Brain microvascular endothelial cell (primary cell): Measurements from ENCODE around the gene KLHDC9.

ENCODE experiments used
- DNase-seq: peaks from one replicate; pipeline ENCODE4 v3.0.0-alpha.2; 2020
- H3K27ac ChIP-seq: fragments of 250-450 bp; sonication (Bioruptor Pico); 2 replicates; pipeline ENCODE4 v1.5.1; 2020; ENCODE audit warnings: mild to moderate bottlenecking, moderate library complexity
- H3K27me3 ChIP-seq: fragments of 250-450 bp; sonication (Bioruptor Pico); replicated peaks from 2 replicates; pipeline ENCODE4 v1.5.1; 2020; ENCODE audit warnings: mild to moderate bottlenecking
- H3K36me3 ChIP-seq: fragments of 250-450 bp; sonication (Bioruptor Pico); replicated peaks from 2 replicates; pipeline ENCODE4 v1.5.1; 2020; ENCODE audit warnings: mild to moderate bottlenecking
- H3K4me3 ChIP-seq: 2 replicates; pipeline ENCODE4 v1.5.1; 2011; ENCODE audit warnings: low read depth, mild to moderate bottlenecking, control low read depth, low read length, moderate library complexity
- in situ Hi-C: cut with HindIII; loops from 2 replicates; pipeline ENCODE4 v1.10.0; 2017; ENCODE audit warnings: low sequenced_read_pairs, low pct_ligation_motif_present
- TF ChIP-seq, protein P1 (sequence below): IDR thresholded peaks from 2 replicates; pipeline ENCODE4 v1.5.1; 2011; ENCODE audit warnings: low read depth, mild to moderate bottlenecking, moderate library complexity, low read length, control low read depth, inconsistent platforms; ENCODE audit errors: missing control alignments

KLHDC9 gene

DNA sequence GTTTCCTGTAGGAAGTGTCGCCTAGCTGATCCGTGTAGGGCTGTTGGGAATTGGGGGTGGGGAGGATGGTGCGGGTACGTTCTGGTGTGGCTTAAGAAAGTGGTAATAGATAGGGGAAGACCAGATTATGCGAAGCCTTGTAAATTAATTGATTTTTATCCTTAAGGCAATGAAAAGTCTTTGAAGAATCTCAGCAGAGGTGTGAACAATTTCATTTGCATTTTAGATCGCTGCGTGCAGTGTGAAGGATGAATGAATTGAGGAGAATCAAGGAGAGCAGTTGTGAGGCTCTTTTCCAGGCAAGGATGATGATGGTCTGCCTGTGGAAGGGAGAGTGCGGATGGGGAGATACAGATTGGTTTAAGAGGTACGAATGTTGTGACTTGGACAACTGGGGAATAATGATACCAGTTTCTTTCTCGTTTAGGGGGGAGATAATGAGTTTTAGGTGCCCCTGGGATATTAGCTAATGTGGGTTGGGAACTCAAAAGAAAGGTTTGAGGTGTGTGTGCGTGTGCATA lies 35.1 kb downstream of the KLHDC9 start:
- peak overlapping the region; percentile 94 for H3K27ac ChIP-seq
- H3K36me3 ChIP-seq = peaks cover 7% of the 10 kb centered on the region
- no peaks in the 10 kb centered on the region for H3K27me3 ChIP-seq
- peak overlapping the region; percentile 92 for H3K4me3 ChIP-seq
- in situ Hi-C loops = loop anchor here (25.0 kb wide), 1 partner anchor 96 kb away; the partner anchor contains the start of genes TSTD1 and USF1
- TF ChIP-seq, protein P1, sequence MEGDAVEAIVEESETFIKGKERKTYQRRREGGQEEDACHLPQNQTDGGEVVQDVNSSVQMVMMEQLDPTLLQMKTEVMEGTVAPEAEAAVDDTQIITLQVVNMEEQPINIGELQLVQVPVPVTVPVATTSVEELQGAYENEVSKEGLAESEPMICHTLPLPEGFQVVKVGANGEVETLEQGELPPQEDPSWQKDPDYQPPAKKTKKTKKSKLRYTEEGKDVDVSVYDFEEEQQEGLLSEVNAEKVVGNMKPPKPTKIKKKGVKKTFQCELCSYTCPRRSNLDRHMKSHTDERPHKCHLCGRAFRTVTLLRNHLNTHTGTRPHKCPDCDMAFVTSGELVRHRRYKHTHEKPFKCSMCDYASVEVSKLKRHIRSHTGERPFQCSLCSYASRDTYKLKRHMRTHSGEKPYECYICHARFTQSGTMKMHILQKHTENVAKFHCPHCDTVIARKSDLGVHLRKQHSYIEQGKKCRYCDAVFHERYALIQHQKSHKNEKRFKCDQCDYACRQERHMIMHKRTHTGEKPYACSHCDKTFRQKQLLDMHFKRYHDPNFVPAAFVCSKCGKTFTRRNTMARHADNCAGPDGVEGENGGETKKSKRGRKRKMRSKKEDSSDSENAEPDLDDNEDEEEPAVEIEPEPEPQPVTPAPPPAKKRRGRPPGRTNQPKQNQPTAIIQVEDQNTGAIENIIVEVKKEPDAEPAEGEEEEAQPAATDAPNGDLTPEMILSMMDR = no peak
- no peak for DNase-seq

DNA sequence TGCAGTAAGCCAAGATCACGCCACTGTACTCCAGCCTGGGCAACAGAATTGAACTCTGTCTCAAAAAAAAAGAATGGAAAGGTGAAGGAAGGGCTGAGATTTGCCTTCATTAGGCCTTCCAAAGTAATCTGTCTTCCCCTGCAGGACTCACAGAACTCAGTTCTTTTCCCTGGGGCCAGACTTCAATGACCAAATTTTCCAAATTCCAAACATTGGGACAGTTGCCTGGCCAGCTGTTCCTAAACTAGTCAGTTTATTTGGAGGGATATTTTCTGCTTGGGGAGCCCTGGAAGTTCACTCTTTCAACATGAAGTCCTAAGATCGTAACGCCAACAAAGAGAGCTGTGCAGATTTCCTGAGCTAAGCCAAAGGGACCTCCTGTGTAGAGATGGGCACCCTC lies 39.7 kb downstream of the KLHDC9 start:
- in situ Hi-C loops = loop anchor here (25.0 kb wide), 1 partner anchor 101 kb away; the partner anchor contains the start of genes TSTD1 and USF1
- H3K36me3 ChIP-seq = no peaks in the 10 kb centered on the region
- no peak for DNase-seq
- TF ChIP-seq, protein P1 = no peak
- H3K27ac ChIP-seq = no peak overlapping the region
- H3K4me3 ChIP-seq = no peak overlapping the region
- H3K27me3 ChIP-seq = no peaks in the 10 kb centered on the region

DNA sequence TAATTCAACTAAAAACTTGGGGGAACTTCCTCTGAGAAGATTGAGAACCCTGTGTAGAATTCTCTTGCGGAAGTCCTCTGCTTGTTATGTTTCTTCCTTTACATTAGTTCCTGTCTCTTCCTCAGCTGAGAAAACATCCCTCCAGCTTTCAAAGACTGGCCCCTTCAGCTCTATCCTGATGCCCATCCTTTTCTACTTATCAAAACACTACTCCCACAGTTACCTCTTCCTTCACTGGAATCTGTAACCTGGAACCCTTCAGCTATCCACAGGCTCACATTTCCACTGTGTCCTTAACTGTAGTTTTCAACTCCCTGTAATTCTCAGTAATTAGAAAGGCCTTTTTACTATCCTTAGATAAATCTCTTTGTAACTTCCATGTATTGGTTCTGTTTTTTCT lies 40.3 kb downstream of the KLHDC9 start:
- no peak for DNase-seq
- no peaks in the 10 kb centered on the region for H3K27me3 ChIP-seq
- TF ChIP-seq, protein P1 = no peak

DNA sequence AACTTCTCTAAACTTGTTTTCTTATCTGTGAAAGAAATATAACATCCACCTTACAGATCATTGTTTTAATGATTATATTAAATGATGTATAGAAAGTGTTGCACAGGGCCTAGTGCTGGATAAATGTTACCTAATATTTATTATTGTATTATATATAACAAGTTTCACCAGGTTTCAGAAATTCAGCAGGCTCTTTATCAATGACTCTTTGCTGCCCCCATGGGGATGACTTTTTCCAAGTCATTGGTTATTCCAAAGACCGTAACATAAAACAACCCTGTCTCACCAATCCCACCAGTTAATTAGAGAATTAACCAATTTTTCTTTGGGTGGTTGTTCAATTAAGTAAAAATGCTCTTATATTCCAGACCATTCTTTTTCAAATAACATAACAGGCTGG lies 41.6 kb downstream of the KLHDC9 start:
- DNase-seq = peak; percentile 62
- TF ChIP-seq, protein P1 = peak; percentile 57
- in situ Hi-C loops = loop anchor here (25.0 kb wide), 1 partner anchor 102 kb away; the partner anchor contains the start of genes TSTD1 and USF1

More for the DNA sequence above, 40.3 kb downstream of the KLHDC9 start:
- Histone ChIP-seq H3K4me3 (no peak overlapping the region), H3K27ac (no peak overlapping the region), H3K36me3 (no peaks in the 10 kb centered on the region)
- in situ Hi-C loops = loop anchor here (25.0 kb wide), 1 partner anchor 101 kb away; the partner anchor contains the start of genes TSTD1 and USF1

DNA sequence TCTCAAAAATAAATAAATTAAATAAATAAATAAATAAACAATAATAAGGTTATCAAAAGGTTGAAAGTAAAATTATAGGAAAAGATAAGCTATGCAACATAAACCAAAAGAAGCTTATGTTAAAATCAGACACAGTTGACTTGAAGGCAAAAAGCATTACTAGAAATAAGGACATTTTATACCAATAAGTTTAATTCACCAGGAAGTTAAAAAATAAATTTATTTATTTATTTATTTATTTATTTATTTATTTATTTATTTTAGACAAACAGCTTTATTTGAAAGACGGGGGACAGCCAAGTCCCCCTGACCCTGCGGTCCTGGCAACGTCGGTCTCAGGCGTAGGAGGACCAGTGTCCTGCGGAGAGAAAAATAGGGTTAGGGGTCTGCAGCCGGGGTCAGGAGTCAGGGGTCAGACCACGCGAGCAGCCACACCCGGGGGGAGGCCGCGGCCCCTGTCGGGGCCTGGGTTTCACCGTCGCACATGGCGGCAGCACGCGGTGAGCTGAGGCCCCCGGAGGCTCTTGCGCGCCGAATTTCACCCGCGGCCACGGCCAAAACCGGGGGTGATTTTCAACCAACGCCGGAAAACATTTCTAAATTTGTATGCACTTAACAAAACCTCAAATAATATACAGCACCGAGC lies 42.7 kb downstream of the KLHDC9 start:
- no peak overlapping the region for H3K4me3 ChIP-seq
- H3K27me3 ChIP-seq = no peaks in the 10 kb centered on the region
- TF ChIP-seq, protein P1 = no peak
- no peak overlapping the region for H3K27ac ChIP-seq
- no peaks in the 10 kb centered on the region for H3K36me3 ChIP-seq
- DNase-seq = no peak
- in situ Hi-C loops = loop anchor here (25.0 kb wide), 1 partner anchor 104 kb away; the partner anchor contains the start of genes TSTD1 and USF1

More for the DNA sequence above, 41.6 kb downstream of the KLHDC9 start:
- Histone ChIP-seq H3K27me3 (no peaks in the 10 kb centered on the region), H3K36me3 (no peaks in the 10 kb centered on the region), H3K27ac (no peak overlapping the region), H3K4me3 (no peak overlapping the region)
